GM10847 (cell line): Measurements from ENCODE around the gene MPZL3.

Source experiments
- POLR2A ChIP-seq: IDR thresholded peaks from 2 replicates; pipeline ENCODE4 v1.6.1; 2011; ENCODE audit not compliant: insufficient read length; ENCODE audit errors: extremely low read depth

The MPZL3 gene

GRCh38 chr11:118227865-118228785 lies 24.0 kb downstream of the MPZL3 start:
- TF ChIP-seq POLR2A = no peak

- no peak for TF ChIP-seq POLR2A
Measured at GRCh38 chr11:118226781-118227180, 25.4 kb downstream of the MPZL3 start.

- TF ChIP-seq POLR2A = no peak
Measured at GRCh38 chr11:118226296-118226695, 25.9 kb downstream of the MPZL3 start.

- no peak for TF ChIP-seq POLR2A
Measured at GRCh38 chr11:118224511-118225188, 27.5 kb downstream of the MPZL3 start, which contains the start of gene JAML. Gene JAML (minus strand): TSS chr11:118225011. CDS start chr11:118214866, 10,145 bp downstream.

GRCh38 chr11:118223992-118224391 lies 28.2 kb downstream of the MPZL3 start:
- no peak for TF ChIP-seq POLR2A

- TF ChIP-seq POLR2A = no peak
Measured at GRCh38 chr11:118223570-118223969, 28.6 kb downstream of the MPZL3 start.

GRCh38 chr11:118222437-118222836 lies 29.7 kb downstream of the MPZL3 start:
- TF ChIP-seq POLR2A = no peak

- no peak for TF ChIP-seq POLR2A
Measured at GRCh38 chr11:118221419-118221818, 30.7 kb downstream of the MPZL3 start.

GRCh38 chr11:118219732-118220131 lies 32.4 kb downstream of the MPZL3 start:
- no peak for TF ChIP-seq POLR2A

- no peak for TF ChIP-seq POLR2A
Measured at GRCh38 chr11:118219244-118219643, 32.9 kb downstream of the MPZL3 start.

- TF ChIP-seq POLR2A = no peak
Measured at GRCh38 chr11:118217575-118217974, 34.6 kb downstream of the MPZL3 start.

- TF ChIP-seq POLR2A = no peak
Measured at GRCh38 chr11:118216621-118217481, 35.3 kb downstream of the MPZL3 start.

- TF ChIP-seq POLR2A = no peak
Measured at GRCh38 chr11:118215765-118216164, 36.4 kb downstream of the MPZL3 start.

- no peak for TF ChIP-seq POLR2A
Measured at GRCh38 chr11:118215262-118215661, 36.9 kb downstream of the MPZL3 start.

- no peak for TF ChIP-seq POLR2A
Measured at GRCh38 chr11:118214210-118214914, 37.8 kb downstream of the MPZL3 start.
